Stimulated activated effector memory CD8-positive, alpha-beta T cell treated with anti-CD3 and anti-CD28 coated beads, Interleukin-12 subunit alpha, Interleukin-12 subunit beta, amount 100 ng/mL, for 72 hours (primary cell): Measurements from ENCODE around the gene SH2D3C.
A peak's percentile ranks its signal among the peaks of the same experiment; 100 is the strongest.

Experiments used
- ATAC-seq: fragments of 150-1000 bp; cut with Tn5 transposase; 2 replicates; pipeline ENCODE4 v1.10.0; 2021
- DNase-seq, 2 donors: peaks; one replicate each; pipeline ENCODE4 v3.0.0; 2021 to 2022; ENCODE audit warnings: low spot score in 2 of 2
- H3K27ac Mint-ChIP-seq: one replicate; pipeline ENCODE4 v1.8.0; 2022; ENCODE audit warnings: mild to moderate bottlenecking, mixed read lengths
- H3K36me3 Mint-ChIP-seq: one replicate; pipeline ENCODE4 v1.8.0; 2022; ENCODE audit warnings: mild to moderate bottlenecking, mixed read lengths
- H3K4me1 Mint-ChIP-seq: one replicate; pipeline ENCODE4 v1.8.0; 2022; ENCODE audit warnings: mixed read lengths
- H3K4me3 Mint-ChIP-seq: one replicate; pipeline ENCODE4 v1.8.0; 2022; ENCODE audit warnings: mild to moderate bottlenecking, mixed read lengths
- H3K9me3 Mint-ChIP-seq: one replicate; pipeline ENCODE4 v1.8.0; 2022; ENCODE audit warnings: mixed read lengths

Gene SH2D3C

DNA sequence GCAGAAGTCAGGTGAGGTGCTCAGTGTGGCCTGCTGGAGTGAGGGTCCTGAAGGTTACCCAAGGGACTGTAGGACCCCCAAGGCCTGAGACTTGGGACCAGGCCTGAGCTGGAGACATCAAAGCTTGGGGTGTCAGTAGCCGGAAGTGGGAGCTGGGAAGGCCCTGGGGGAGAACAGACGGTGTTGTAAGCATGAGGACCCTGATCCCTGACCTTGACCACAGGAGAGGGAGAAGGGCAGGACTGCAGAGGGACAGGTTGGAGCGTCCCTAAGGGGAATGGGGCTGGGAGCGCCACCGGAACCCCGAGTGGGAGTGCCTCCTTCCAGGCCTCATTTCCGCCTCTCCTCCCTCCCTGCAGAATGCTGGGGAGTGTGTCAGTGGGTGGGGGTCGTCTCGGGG is 62.1 kb downstream of the SH2D3C start:
- H3K27ac Mint-ChIP-seq = peak overlapping the region; percentile 95
- H3K9me3 Mint-ChIP-seq = no peaks in the 10 kb centered on the region
- no peak for DNase-seq
- H3K4me3 Mint-ChIP-seq = peak overlapping the region; percentile 94
- peaks cover 16% of the 10 kb centered on the region for H3K36me3 Mint-ChIP-seq
- no peak for ATAC-seq
- H3K4me1 Mint-ChIP-seq = peaks cover 46% of the 10 kb centered on the region

- no peaks in the 10 kb centered on the region for H3K9me3 Mint-ChIP-seq
- H3K36me3 Mint-ChIP-seq = peaks cover 20% of the 10 kb centered on the region
- peak within 1 kb of the TSS; percentile 94 for H3K4me3 Mint-ChIP-seq
- H3K4me1 Mint-ChIP-seq = peaks cover 46% of the 10 kb centered on the region
- ATAC-seq = peak; percentile 94
- H3K27ac Mint-ChIP-seq = peak within 1 kb of the TSS; percentile 95
- DNase-seq = peak; percentile 92 to 98
Measured at GRCh38 chr9:127715470-127716337, 62.8 kb downstream of the SH2D3C start, which contains the start of the genes PTRH1 and TTC16. PTRH1 (minus strand) TSS chr9:127715663; CDS start chr9:127715639, 24 bp downstream. TTC16 (plus strand) TSS chr9:127716079; CDS start chr9:127716146, 67 bp downstream.

DNA sequence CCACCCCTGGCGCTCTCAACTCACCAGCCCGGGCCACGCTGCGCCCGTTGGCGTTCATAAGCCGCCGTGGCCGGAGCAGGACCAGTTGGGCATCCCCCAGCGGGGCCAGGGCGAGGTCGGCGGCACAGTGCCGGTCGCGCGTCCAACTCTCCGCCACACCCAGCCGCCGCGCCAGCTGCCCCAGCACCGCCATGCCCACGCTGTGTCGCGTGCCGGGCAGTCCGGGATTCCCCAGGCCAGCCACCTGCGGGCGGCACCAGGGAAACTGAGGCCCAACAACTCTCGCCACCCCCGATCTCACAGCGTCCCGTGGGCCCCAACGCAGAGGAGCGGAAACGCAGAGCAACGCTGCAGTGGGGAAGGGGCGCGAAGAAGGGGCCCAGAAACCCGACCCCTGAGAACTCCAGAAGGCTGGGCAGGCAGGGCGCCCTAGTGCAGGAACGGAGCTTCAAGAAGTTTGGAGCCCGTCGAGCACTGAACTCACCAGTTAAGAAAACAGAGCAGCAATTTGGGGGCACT is 63.5 kb downstream of the SH2D3C start:
- Mint-ChIP-seq H3K36me3 (peaks cover 20% of the 10 kb centered on the region), H3K27ac (peak overlapping the region; percentile 95), H3K4me1 (peaks cover 46% of the 10 kb centered on the region), H3K9me3 (no peaks in the 10 kb centered on the region), H3K4me3 (peak overlapping the region; percentile 94)
- no peak for DNase-seq
- ATAC-seq = no peak

GRCh38 chr9:127714020-127714750 is 64.3 kb downstream of the SH2D3C start:
- peak overlapping the region; percentile 56 for H3K27ac Mint-ChIP-seq
- no peaks in the 10 kb centered on the region for H3K9me3 Mint-ChIP-seq

DNA sequence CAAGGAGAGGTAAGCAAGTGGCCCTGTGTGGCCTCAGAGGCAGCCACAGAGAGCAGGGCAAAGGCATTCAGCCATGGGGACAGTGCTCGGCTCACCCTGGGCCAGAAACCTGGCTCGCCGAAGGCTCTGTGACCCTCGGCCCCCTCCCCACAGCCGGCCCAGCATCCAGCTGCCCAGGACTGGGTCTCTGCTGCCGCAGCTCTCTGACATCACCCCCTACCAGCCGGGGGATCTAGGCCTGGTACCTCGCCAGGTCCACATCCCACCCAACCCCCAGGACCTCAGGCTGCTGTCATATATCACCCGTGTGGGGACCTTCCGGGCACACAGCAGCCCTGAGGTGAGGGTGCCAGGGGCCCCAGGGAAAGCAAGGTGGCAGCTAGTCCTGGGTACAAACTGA is 65.6 kb downstream of the SH2D3C start:
- DNase-seq (no peak), ATAC-seq (no peak)
- Mint-ChIP-seq H3K4me3 (no peak overlapping the region), H3K4me1 (peaks cover 39% of the 10 kb centered on the region), H3K36me3 (peaks cover 14% of the 10 kb centered on the region), H3K9me3 (no peaks in the 10 kb centered on the region), H3K27ac (no peak overlapping the region)

More at GRCh38 chr9:127714020-127714750, 64.3 kb downstream of the SH2D3C start:
- H3K4me3 Mint-ChIP-seq = peak overlapping the region; percentile 94
- peaks cover 14% of the 10 kb centered on the region for H3K36me3 Mint-ChIP-seq
- H3K4me1 Mint-ChIP-seq = peaks cover 39% of the 10 kb centered on the region
- no peak for DNase-seq
- ATAC-seq = no peak

DNA sequence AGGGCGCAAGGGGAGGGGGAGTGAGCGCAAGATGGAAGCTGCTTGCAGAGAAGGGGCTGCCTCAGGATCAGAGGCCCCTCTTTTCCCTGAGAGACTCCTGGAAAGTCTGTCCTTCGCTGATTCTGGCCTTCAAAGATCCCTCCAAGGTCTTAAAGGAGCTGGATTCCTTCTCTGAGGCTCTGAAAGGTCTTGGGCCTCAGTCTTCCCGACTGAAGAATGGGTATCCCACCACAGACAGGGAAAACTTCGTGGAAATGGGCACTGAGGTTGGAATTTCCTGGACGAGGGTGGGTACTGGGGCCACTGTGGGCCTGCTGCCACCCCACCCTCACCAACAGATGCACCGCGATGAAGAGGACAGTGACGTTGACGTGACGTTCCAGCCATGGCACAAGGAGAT is 66.1 kb downstream of the SH2D3C start:
- Mint-ChIP-seq H3K9me3 (no peaks in the 10 kb centered on the region), H3K27ac (no peak overlapping the region), H3K4me1 (peaks cover 44% of the 10 kb centered on the region), H3K36me3 (peaks cover 14% of the 10 kb centered on the region), H3K4me3 (no peak overlapping the region)
- DNase-seq (no peak), ATAC-seq (no peak)

DNA sequence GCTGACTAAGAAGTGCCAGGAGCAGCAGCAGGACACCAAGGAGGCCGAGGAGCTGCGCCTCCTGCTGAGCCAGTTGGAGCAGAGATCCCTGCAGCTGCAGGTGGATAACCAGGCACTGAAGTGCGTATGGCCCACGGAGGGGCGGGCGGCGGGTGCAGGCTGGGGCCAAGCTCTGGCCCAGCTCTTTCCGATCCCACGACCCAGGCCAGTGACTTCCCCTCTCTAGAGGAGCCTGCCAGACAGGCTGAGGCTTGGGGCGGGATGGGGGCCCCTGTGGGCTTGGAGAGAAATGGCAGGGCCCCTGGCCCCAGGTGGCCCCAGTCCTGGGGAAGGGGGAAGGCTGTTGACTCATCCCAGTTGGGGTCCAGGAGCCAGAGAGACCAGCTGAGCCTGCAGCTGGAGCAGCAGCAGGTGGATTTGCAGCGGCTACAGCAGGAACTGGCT is 66.6 kb downstream of the SH2D3C start:
- Mint-ChIP-seq H3K4me3 (no peak overlapping the region), H3K36me3 (peaks cover 14% of the 10 kb centered on the region), H3K4me1 (peaks cover 47% of the 10 kb centered on the region), H3K9me3 (no peaks in the 10 kb centered on the region), H3K27ac (peak overlapping the region; percentile 66)
- ATAC-seq (no peak), DNase-seq (no peak)

- Mint-ChIP-seq H3K36me3 (peaks cover 14% of the 10 kb centered on the region), H3K27ac (peak overlapping the region; percentile 66), H3K9me3 (no peaks in the 10 kb centered on the region), H3K4me3 (no peak overlapping the region), H3K4me1 (peaks cover 45% of the 10 kb centered on the region)
- ATAC-seq (no peak), DNase-seq (no peak)
Measured at GRCh38 chr9:127711226-127711701, 67.2 kb downstream of the SH2D3C start.

GRCh38 chr9:127710204-127710783 is 68.2 kb downstream of the SH2D3C start:
- ATAC-seq = no peak
- Mint-ChIP-seq H3K36me3 (peaks cover 8% of the 10 kb centered on the region), H3K4me1 (peaks cover 35% of the 10 kb centered on the region), H3K27ac (peak overlapping the region; percentile 66), H3K9me3 (no peaks in the 10 kb centered on the region), H3K4me3 (no peak overlapping the region)
- DNase-seq = no peak

DNA sequence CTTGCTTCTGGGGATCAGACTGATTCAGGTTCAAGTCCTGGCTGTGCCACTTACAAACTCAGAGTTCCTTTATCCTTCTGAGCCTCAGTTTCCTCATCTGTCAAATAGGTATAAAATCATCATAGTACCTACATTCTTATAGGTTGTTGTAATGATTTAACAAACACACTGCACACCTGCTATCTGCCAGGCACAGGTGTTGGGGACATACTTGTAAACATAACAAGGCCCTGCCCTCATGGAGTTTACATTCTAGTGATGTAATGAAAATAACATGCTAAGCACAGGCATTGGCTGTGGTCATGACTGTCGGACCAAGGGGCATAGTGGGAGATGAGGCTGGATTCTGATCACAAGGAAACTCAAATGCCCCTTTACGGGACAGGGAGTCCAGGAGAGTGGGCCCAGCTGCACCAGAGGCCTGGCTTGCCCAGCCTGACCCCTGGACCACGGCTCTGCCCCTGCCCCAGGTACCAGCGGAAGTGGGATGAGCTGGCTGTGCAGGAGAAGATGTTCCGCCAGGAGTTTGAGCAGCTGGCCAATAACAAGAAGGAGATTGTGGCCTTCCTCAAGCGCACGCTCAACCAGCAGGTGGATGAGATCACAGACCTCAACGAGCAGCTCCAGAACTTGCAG is 69.4 kb downstream of the SH2D3C start:
- peaks cover 28% of the 10 kb centered on the region for H3K4me1 Mint-ChIP-seq
- peaks cover 7% of the 10 kb centered on the region for H3K36me3 Mint-ChIP-seq
- DNase-seq (no peak), ATAC-seq (no peak)
- H3K9me3 Mint-ChIP-seq = no peaks in the 10 kb centered on the region
- H3K4me3 Mint-ChIP-seq = no peak overlapping the region
- no peak overlapping the region for H3K27ac Mint-ChIP-seq

DNA sequence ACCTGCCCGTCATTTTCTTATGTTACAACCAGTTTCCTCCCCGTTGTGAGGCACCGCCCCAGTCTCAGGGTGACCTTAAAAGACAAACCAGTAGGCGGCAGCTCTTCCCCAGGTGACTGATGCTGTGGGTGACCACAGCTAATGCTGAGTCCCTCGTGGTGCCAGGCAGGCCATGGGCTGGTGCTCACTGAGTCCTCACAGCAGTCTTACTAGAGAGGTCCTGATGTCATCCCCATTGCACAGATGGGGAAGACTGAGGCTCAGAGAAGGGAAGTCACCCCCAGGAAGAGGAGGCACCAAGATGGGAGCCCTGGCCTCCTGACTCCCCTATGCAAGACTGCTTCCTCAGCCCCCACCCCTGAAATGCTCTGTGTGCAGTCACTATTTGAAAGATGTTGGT is 70.7 kb downstream of the SH2D3C start:
- no peak for DNase-seq
- peaks cover 28% of the 10 kb centered on the region for H3K4me1 Mint-ChIP-seq
- no peaks in the 10 kb centered on the region for H3K9me3 Mint-ChIP-seq
- H3K36me3 Mint-ChIP-seq = peaks cover 7% of the 10 kb centered on the region
- H3K27ac Mint-ChIP-seq = peak overlapping the region; percentile 77
- H3K4me3 Mint-ChIP-seq = no peak overlapping the region
- ATAC-seq = peak; percentile 95

DNA sequence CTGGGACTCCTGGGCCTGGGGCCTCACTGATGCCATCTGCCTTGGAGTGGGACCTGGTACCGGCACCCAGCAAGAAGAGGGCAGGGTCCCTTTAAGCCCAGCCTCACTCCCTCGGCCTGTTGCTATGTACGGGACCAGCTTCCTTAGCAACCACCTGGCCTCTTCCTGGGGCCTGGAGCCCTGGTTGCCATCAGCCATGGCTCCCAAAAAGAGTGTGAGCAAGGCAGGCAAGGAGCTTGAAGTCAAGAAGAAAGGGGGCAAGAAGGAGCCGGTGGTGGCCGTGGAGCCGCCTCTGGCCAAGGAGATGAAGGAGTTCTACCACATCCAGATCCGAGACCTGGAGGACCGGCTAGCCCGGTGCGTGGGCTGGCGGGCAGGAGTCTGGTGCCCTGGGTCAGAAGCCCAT is 71.6 kb downstream of the SH2D3C start, which contains the start of gene CFAP157:
CFAP157 (plus strand) TSS at position 153 of the 406 bp plus-strand sequence; CDS start at position 197, 44 bp downstream.
- H3K4me1 Mint-ChIP-seq = peaks cover 28% of the 10 kb centered on the region
- peaks cover 7% of the 10 kb centered on the region for H3K36me3 Mint-ChIP-seq
- DNase-seq (no peak), ATAC-seq (no peak)
- H3K4me3 Mint-ChIP-seq = no peak within 1 kb of the TSS
- H3K9me3 Mint-ChIP-seq = no peaks in the 10 kb centered on the region
- H3K27ac Mint-ChIP-seq = peak within 1 kb of the TSS; percentile 77

GRCh38 chr9:127705577-127706379 is 72.7 kb downstream of the SH2D3C start:
- H3K9me3 Mint-ChIP-seq = no peaks in the 10 kb centered on the region
- DNase-seq = no peak
- no peak for ATAC-seq
- H3K27ac Mint-ChIP-seq = no peak overlapping the region
- peaks cover 22% of the 10 kb centered on the region for H3K4me1 Mint-ChIP-seq
- H3K36me3 Mint-ChIP-seq = no peaks in the 10 kb centered on the region
- H3K4me3 Mint-ChIP-seq = no peak overlapping the region
